AG04450 (cell line): Measurements from ENCODE around the gene IGF2R. TPM values are rescaled to one million over a fixed set of nuclear protein-coding genes. Genes with fewer than 3 reads are reported as not detected.

ENCODE experiments used
- CTCF ChIA-PET: fragments of 300-600, 350-600 bp; formaldehyde crosslinking; extraction: SDS; loops from one replicate; lab custom pipeline; 2022; ENCODE audit warnings: antibody characterized with exemption, inconsistent platforms; lab: Charles Lee
- POLR2A ChIA-PET: fragments of 350-600 bp; formaldehyde crosslinking; extraction: SDS; loops from one replicate; lab custom pipeline; 2021; ENCODE audit warnings: antibody characterized with exemption, inconsistent platforms; lab: Yijun Ruan, JAX
- DNase-seq: peaks from one replicate; pipeline ENCODE4 v3.0.0-alpha.2; 2011; ENCODE audit warnings: low read depth, low spot score
- H3K27ac ChIP-seq: one replicate; pipeline ENCODE4 v1.5.1; 2012; ENCODE audit warnings: low read depth, low read length, control low read depth
- H3K27me3 ChIP-seq: one replicate; pipeline ENCODE4 v1.6.0; 2012; ENCODE audit warnings: low read length; ENCODE audit not compliant: control insufficient read depth, insufficient read depth
- H3K4me3 ChIP-seq: 2 replicates; pipeline ENCODE4 v1.5.1; 2011; ENCODE audit warnings: mild to moderate bottlenecking, low read depth, low read length, control low read depth
- H3K9me3 ChIP-seq: 2 replicates; pipeline ENCODE4 v1.5.1; 2012; ENCODE audit warnings: low read length; ENCODE audit not compliant: control insufficient read depth, insufficient read depth
- polyA plus RNA-seq: library from polyadenylated mRNA; depleted of rRNA; stranded (reverse); fragments of >200 nt; gene quantifications from 2 replicates; pipeline ENCODE4 v1.2.3, GENCODE V29; 2011
- TF ChIP-seq, protein P1 (sequence below): IDR thresholded peaks from 2 replicates; pipeline ENCODE4 v1.5.1; 2011; ENCODE audit warnings: low read depth, low read length, control low read depth, inconsistent platforms

The IGF2R gene
- polyA plus RNA-seq, 1 experiment: 40.9 TPM

DNA sequence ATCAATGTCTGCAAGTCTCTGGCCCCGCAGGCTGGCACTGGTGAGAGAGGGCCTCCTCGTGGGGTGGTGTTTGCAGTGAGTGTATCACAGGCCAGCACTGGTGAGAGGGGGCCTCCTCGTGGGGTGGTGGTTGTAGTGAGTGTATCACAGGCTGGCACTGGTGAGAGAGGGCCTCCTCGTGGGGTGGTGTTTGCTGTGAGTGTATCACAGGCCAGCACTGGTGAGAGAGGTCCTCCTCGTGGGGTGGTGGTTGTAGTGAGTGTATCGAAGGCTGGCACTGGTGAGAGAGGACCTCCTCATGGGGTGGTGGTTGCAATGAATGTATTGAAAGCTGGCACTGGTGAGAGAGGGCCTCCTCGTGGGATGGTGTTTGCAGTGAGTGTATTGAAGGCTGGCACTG, 99.5 kb downstream of the IGF2R start:
- ChIA-PET CTCF (no interaction called here), POLR2A (no interaction called here)
- Histone ChIP-seq H3K9me3 (no peaks in the 10 kb centered on the region; the same call in 1 of the 2 replicates), H3K27ac (no peak overlapping the region), H3K4me3 (no peak overlapping the region), H3K27me3 (no peaks in the 10 kb centered on the region)
- DNase-seq: no peak
- TF ChIP-seq, protein P1, sequence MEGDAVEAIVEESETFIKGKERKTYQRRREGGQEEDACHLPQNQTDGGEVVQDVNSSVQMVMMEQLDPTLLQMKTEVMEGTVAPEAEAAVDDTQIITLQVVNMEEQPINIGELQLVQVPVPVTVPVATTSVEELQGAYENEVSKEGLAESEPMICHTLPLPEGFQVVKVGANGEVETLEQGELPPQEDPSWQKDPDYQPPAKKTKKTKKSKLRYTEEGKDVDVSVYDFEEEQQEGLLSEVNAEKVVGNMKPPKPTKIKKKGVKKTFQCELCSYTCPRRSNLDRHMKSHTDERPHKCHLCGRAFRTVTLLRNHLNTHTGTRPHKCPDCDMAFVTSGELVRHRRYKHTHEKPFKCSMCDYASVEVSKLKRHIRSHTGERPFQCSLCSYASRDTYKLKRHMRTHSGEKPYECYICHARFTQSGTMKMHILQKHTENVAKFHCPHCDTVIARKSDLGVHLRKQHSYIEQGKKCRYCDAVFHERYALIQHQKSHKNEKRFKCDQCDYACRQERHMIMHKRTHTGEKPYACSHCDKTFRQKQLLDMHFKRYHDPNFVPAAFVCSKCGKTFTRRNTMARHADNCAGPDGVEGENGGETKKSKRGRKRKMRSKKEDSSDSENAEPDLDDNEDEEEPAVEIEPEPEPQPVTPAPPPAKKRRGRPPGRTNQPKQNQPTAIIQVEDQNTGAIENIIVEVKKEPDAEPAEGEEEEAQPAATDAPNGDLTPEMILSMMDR: no peak

DNA sequence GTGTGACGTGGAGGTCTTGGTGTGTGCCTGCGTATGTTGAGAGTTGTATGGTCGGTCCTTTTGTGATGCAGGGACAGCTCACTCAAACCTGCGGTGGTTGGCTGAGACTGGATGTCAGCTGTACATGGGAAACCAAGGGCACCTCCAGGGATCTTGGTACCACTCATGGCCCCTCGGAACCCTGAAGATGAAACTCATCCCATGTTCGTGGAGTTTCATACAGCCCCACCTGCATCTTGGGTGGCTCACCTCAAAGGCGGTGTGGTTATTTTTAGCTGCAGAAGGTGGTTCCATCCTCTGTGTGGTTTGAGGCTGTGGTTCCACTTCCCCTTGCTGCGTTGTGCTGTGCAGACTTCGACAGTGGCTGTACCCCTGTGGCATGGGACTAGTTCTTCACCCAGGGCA, 100.2 kb downstream of the IGF2R start:
- Histone ChIP-seq H3K4me3 (no peak overlapping the region), H3K9me3 (no peaks in the 10 kb centered on the region; the same call in 1 of the 2 replicates), H3K27ac (no peak overlapping the region), H3K27me3 (no peaks in the 10 kb centered on the region)
- CTCF ChIA-PET: no interaction called here
- DNase-seq: no peak
- POLR2A ChIA-PET: no interaction called here
- TF ChIP-seq, protein P1: no peak

DNA sequence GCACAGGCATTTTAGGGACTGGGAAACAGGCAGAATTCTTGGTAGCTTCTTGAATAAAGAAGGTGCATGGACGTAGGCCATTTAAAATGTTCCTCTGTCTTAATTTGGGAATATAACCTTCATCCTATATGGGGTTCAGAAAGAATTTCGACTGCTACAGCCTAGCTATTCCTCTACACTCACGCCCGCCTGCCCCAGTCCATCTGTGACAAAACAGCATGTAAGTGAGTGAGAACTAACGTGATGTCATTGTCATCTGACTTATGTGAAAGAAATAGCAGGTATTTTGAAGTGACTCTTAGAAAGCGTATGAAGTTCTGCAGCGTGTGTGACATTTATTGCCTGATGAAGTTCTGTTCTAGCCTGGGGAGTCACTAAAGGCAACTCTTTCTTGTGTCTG, 100.6 kb downstream of the IGF2R start:
- no peaks in the 10 kb centered on the region for H3K27me3 ChIP-seq
- POLR2A ChIA-PET: no interaction called here
- DNase-seq: no peak
- CTCF ChIA-PET: no interaction called here
- no peak overlapping the region for H3K4me3 ChIP-seq
- H3K9me3 ChIP-seq: no peaks in the 10 kb centered on the region; the same call in 1 of the 2 replicates
- H3K27ac ChIP-seq: no peak overlapping the region
- TF ChIP-seq, protein P1: no peak

DNA sequence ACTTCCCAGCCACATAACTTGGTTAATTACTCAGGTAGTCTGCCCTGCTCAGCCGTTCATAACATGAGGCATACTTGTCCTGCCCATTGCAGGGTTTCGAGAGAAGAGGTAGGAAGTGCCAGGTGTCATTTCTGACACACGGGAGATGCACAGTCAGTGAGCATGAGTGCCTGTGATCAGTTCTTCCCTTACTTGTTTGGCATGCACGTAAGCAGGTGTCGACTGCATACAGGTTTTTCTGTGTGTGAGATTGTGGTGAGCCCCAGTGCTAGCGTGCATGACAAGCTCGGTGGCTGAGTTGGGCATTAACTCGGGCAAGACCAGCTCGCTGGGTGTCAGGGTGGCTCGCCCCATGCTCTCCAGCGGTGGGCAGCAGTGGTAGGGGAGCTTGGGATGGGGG, 101.5 kb downstream of the IGF2R start:
- TF ChIP-seq, protein P1: no peak
- POLR2A ChIA-PET: no interaction called here

DNA sequence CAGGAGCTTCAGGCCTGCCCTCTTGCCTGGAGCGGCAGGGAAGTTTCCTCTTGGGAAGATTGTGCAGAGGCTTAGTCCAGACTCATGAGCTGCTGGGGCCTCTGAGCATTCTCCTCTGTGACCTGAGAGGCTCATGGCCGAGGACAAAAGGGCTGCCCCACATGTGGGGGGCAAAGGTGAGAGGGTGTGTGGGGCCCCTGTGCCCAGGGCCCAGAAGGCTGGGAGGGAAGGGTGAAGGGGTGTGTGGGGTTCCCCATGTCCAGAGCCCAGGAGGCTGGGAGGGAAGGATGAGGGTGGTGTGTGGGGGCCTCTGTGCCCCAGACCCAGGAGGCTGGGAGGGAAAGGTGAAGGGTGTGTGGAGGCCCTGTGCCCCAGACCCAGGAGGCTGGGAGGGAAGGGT, 101.9 kb downstream of the IGF2R start:
- POLR2A ChIA-PET: no interaction called here
- CTCF ChIA-PET: interaction anchor here (1.7 to 2.2 kb wide), 2 partner anchors 8 to 385 kb away, joined by 7 to 10 read pairs; no protein-coding TSS in a partner anchor

More for the DNA sequence above, 101.5 kb downstream of the IGF2R start:
- Histone ChIP-seq H3K27me3 (no peaks in the 10 kb centered on the region), H3K27ac (no peak overlapping the region), H3K9me3 (no peaks in the 10 kb centered on the region; the same call in 1 of the 2 replicates), H3K4me3 (no peak overlapping the region)
- CTCF ChIA-PET: no interaction called here
- no peak for DNase-seq

More for the DNA sequence above, 101.9 kb downstream of the IGF2R start:
- TF ChIP-seq, protein P1: no peak
- H3K27me3 ChIP-seq: no peaks in the 10 kb centered on the region
- no peak overlapping the region for H3K4me3 ChIP-seq
- DNase-seq: no peak
- H3K9me3 ChIP-seq: no peaks in the 10 kb centered on the region; the same call in 1 of the 2 replicates
- H3K27ac ChIP-seq: no peak overlapping the region
